ENCODE results near the gene DPEP2NB. TPM values are rescaled to one million over a fixed set of nuclear protein-coding genes. Genes with fewer than 3 reads are reported as not detected.

DPEP2NB gene
- total and polyA plus RNA-seq, 3 donors from 2014 or later, result 2.4 to 4.1 (median 3.2) TPM

DNA sequence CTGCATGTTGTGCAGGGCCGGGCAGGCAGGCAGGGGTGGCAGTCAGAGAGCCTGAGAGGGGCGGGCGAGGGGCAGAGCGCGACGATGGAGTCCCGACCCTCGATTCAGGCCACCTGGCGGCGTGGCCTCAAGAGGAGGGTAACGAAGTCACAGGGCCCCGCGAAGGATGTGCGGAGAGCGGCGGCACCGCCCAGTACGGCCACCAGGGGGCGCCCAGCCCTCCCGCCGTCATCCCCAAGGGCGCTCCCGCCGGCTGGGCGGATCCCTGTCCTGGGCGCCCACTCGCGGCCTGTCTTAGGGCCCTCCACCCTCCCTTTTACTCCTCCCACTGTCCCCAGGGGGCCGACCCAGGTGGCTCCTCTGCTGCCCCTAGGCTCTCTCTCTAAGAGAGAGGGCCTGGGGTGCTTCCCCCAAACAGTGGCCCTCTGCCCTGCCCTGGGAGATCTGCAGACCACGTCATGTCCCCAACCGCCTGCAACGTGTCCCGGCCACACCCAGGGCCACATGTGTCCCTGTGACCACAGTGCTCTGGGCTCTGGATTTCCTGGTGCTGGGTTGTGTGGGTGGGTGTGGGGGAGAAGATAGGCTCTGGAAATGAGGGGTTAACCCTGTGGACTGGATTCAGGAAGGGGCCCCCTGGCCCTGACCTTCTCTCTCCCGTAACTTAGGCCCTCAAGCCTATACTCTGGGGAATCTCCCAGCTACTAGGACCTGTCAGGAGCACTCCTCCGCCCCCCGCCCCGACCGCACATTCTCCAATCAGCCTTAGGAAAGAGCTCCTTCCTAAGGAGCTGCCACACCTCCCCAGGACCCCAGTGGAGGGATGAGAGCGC lies 22.3 kb downstream of the DPEP2NB start:
- Histone ChIP-seq H3K36me3 (ENCODE audit: low read depth, missing control alignments) (no peaks in the 10 kb centered on the region), H3K27ac (peak overlapping the region; percentile 12 to 54), H3K27me3 (no peaks in the 10 kb centered on the region), H3K9me3 (no peaks in the 10 kb centered on the region), H3K4me3 (peak overlapping the region; percentile 20 to 27), H3K4me1 (peaks cover 6% of the 10 kb centered on the region)
- DNase-seq, result peak; percentile 79
- WGBS, 2 donors, result 23 to 61% methylated on average over 5 to 24 of the region's 39 CpGs
- intact Hi-C loops (cut with DNase I; ENCODE audit: low total_unique reads), result no loop called here
- TF ChIP-seq CTCF (IDR thresholded peaks at IDR 0.05) (peak; percentile 95 to 99 (median 95)), POLR2A (IDR thresholded peaks at IDR 0.05) (no peak)

GRCh38 chr16:67992661-67993206 lies 23.0 kb downstream of the DPEP2NB start:
- peak overlapping the region in 1 of 2 donors; percentile 12 for H3K27ac ChIP-seq
- TF ChIP-seq CTCF (IDR thresholded peaks at IDR 0.05), result no peak
- TF ChIP-seq POLR2A (IDR thresholded peaks at IDR 0.05), result no peak
- H3K4me1 ChIP-seq, result peaks cover 6% of the 10 kb centered on the region
- H3K4me3 ChIP-seq, result peak overlapping the region; percentile 20 to 27
- intact Hi-C loops (cut with DNase I; ENCODE audit: low total_unique reads), result no loop called here
- no peaks in the 10 kb centered on the region for H3K36me3 ChIP-seq (ENCODE audit: low read depth, missing control alignments)
- DNase-seq, result no peak
- no peaks in the 10 kb centered on the region for H3K9me3 ChIP-seq
- H3K27me3 ChIP-seq, result no peaks in the 10 kb centered on the region
- 54 to 80% methylated on average over 2 to 20 of the region's 20 CpGs for WGBS, 2 donors

DNA sequence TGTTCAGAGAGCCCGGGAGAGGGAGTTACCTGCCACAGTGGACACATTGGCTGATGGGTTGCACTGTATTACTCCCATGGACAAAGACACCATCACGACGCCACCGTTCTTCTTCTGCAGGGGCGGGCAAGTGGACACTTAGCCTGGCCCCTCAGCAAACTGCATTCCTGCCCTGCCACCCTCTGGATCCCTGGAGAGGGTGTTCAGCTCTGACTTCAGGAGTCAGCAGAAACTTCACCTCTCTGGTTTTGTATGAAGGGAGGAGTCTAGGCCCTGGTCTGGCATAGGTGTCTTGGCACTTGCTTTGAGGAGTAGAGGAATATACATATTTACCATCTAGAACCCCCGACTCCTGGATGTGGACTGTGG lies 25.7 kb downstream of the DPEP2NB start:
- Histone ChIP-seq H3K4me3 (no peak overlapping the region), H3K27ac (no peak overlapping the region), H3K36me3 (ENCODE audit: low read depth, missing control alignments) (no peaks in the 10 kb centered on the region), H3K27me3 (no peaks in the 10 kb centered on the region), H3K9me3 (no peaks in the 10 kb centered on the region), H3K4me1 (peaks cover 6% of the 10 kb centered on the region)
- TF ChIP-seq CTCF (IDR thresholded peaks at IDR 0.05), result no peak
- TF ChIP-seq POLR2A (IDR thresholded peaks at IDR 0.05), result no peak
- no peak for DNase-seq
- intact Hi-C loops (cut with DNase I; ENCODE audit: low total_unique reads), result no loop called here
- 87% methylated on average over 6 of the region's 6 CpGs for WGBS, 2 donors

- no peak overlapping the region for H3K27ac ChIP-seq
- no peaks in the 10 kb centered on the region for H3K36me3 ChIP-seq (ENCODE audit: low read depth, missing control alignments)
- TF ChIP-seq CTCF (IDR thresholded peaks at IDR 0.05), result no peak
- TF ChIP-seq POLR2A (IDR thresholded peaks at IDR 0.05), result no peak
- intact Hi-C loops (cut with DNase I; ENCODE audit: low total_unique reads), result no loop called here
- H3K4me1 ChIP-seq, result peaks cover 6% of the 10 kb centered on the region
- WGBS, 2 donors, result 80 to 81% methylated on average over 8 of the region's 8 CpGs
- no peaks in the 10 kb centered on the region for H3K27me3 ChIP-seq
- H3K9me3 ChIP-seq, result no peaks in the 10 kb centered on the region
- DNase-seq, result no peak
- H3K4me3 ChIP-seq, result no peak overlapping the region
Measured at GRCh38 chr16:67989322-67990017, 26.2 kb downstream of the DPEP2NB start.
